AG09319 (cell line): ENCODE measurements around the gene LYPD6.

Source experiments
- DNase-seq: peaks from one replicate; pipeline ENCODE4 v3.0.0-alpha.2; 2010; ENCODE audit warnings: low read depth; ENCODE audit errors: extremely low read depth
- CTCF ChIP-seq: IDR thresholded peaks from 2 replicates; pipeline ENCODE4 v1.5.1; 2011; ENCODE audit warnings: low read depth, mild to moderate bottlenecking, inconsistent platforms, low read length, moderate library complexity

The LYPD6 gene

GRCh38 chr2:149451417-149452165 lies 121.2 kb downstream of the LYPD6 start:
- no peak for DNase-seq
- TF ChIP-seq CTCF, result no peak

GRCh38 chr2:149456285-149456684 lies 125.9 kb downstream of the LYPD6 start:
- no peak for DNase-seq
- no peak; the same call in 1 of the 2 replicates for TF ChIP-seq CTCF

- no peak for TF ChIP-seq CTCF
- DNase-seq, result no peak
Observed at GRCh38 chr2:149458502-149458901, 128.1 kb downstream of the LYPD6 start.

GRCh38 chr2:149463328-149464002 lies 133.1 kb downstream of the LYPD6 start:
- DNase-seq, result no peak
- TF ChIP-seq CTCF, result no peak

GRCh38 chr2:149464396-149464795 lies 134.0 kb downstream of the LYPD6 start:
- DNase-seq, result no peak
- TF ChIP-seq CTCF, result no peak

- TF ChIP-seq CTCF, result no peak
- no peak for DNase-seq
Observed at GRCh38 chr2:149465873-149466272, 135.5 kb downstream of the LYPD6 start.

GRCh38 chr2:149466635-149467034 lies 136.2 kb downstream of the LYPD6 start:
- no peak for TF ChIP-seq CTCF
- no peak for DNase-seq
